GM21367 (cell line): ENCODE results near the gene TMUB2.
A peak's percentile ranks its signal among the peaks of the same experiment; 100 is the strongest.
"Not testable (repeated sequence)": the region's sequence is repeated elsewhere in the genome, so short reads cannot be mapped to it uniquely, and the experiment has no call there.

Source experiments
- ATAC-seq: cut with Tn5 transposase; IDR thresholded peaks from one replicate; pipeline ENCODE4 v1.9.1; 2021; ENCODE audit not compliant: unreplicated experiment

The TMUB2 gene

DNA sequence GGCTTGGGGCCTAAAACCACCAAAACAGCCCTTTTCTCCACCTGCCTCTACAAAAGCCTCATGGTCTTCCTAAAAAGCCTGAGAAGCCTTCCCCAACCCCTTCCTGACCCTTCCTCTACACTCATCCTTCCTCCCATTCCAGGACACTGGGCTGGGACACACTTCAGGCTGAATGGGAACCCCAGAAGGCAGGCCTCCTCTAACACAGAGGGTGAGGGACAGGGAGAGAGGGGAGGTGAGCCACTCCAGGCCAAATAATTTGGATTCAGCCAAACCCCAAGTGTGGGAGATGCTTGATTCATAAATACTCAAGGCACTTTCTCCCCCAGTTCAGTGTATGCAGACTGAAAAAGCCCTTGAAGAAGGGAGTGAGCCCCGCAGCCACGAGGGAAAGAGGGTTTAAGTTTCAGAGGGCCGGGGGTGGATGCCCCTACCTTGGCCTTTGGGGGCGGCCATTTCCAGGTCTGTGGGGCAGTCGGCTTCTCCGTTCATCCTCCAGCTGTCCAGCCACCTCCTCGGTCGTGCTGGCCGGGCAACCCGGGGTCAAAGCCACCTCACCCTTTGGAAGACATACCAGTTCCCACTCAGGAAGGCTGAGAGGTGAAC, 31.1 kb downstream of the TMUB2 start:
- no peak for ATAC-seq

DNA sequence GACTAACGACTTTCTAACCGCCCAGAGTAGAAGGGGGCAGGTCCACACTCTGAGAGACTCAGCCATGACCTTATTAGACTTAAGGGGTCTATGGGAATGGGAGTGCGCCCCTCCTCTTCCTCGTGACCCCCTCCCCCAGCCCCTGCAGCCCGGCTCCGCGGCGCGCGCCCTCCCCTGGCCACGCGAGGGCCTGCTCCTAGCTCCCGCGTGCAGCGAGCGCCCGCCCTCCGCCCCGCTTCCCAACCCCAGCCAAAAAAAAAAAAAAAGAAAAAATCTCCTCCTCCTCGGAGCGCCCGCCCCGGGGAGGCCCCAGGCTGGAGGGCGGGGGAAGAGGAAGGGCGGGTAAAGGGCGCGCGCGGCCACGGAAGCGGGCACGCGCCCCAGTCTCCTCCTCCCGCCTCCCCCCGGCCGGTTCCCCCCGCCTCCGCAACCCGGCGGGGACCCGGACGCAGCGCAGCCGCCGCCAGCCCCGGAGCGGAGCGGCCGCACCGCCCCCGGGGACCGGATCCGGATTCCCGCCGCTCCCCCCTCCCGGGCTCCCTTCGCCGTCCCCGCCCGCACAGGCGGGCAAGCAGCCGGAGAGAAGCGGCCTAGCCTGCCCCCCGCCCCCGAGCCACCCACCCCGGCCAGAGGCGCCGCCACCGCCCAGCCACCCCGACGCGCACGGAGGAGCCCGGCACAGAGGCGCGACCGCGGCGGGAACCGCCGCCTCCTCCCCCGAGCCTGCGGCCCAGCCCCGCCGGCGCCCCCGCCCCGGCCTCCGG, 31.8 kb downstream of the TMUB2 start:
- ATAC-seq: peak; percentile 21

DNA sequence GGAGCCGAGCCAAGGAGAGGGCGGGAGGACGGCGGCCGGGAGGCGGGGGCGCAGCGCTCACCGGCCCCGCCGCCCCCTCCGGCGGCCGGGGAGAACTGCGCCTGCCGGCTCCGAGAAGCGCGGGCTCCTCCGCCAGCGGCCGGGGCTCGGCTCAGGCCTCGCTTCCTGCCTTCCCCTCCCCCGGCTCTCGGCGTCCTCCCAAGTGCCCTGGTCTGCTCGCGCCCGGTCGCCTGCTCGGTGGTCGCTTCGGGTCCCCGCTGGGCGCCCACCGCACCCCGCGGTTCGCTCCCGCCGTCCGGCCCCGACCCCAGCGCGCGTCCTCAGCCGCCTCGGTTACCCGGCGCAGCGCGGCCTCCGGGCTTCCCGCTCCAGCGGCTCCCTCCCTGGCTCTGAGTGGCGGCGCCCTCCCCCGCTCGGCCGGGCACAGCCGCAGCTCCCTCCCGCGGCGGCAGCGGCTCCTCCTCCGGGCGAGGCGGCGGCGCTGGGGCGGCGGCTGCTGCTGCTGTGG, 32.4 kb downstream of the TMUB2 start:
- peak; percentile 20 for ATAC-seq

DNA sequence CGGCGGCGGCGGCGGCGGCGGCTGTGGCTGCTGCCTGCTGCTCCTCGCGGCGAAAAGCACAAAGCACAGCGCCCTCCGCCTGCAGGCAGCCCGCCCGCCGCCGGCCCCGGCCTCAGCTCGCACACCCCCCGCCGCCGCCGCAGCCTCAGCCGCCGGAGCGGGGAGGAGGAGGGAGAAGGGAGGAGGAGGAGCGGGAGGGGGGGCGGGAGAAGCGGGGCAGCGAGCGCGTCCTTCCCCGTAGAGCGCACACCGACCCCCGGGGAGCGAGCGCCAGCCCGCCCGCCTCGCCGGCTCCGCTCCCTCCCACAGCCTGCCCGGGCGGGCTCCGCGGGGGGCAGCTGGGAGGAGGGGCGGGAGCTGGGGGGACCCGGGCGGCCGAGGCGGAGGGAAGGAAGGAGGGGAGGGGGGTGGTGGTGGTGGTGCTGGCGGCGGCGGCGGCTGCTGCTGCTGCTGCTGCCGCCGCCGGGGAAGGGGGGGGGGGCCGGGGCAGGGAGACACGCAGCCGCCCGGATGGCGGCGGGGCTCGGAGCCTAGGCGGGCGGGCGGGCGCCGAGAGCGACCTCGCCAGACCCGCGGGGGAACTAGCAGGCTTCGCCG, 32.9 kb downstream of the TMUB2 start, which contains the start of gene UBTF:
TSS of gene UBTF (minus strand) at position 60 of the 597 bp plus-strand sequence. CDS start 1,446 bp downstream, outside the sequence.
- ATAC-seq: no peak

DNA sequence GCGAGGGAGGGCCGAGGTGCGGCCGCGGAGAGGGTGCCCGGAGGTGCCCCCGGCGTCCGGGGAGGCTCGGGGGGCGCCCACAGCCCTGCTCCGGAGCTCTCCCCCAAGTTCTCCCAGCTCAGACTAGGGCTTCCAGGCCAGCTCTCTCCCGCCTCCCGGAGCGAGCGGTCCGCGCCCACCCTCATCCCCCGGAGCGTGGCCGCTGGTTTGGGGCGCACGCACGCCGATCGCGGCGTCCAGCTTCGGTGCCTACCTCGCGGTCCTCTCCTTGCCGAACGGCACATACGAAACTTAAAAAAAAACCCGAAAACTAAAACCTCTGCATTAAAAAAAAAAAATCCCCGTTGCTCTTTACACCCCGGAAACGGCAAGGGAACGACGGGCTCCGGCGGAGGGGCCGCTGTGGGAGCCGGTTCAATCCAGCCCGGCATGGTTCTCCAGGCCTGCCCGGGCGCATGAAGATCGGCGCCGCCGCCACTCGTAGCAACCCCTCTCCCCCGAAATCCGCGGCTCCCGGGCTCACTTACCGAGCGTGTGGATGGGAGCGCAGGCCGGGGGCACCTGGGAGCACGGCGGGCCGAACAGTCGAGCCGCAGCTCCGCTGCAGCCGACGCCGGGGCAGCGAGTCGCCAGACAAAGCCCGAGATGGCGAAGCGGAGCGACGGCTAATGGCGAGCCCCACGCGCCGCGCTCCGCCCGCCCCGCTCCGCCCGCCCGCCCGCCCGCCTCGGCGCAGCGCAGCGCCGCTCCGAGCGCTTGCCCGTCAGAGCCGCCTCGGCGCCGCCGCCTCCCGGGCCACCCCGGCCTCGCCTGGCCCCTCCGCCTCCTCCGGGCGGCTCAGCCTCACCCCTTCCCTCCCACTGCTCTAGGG, 33.7 kb downstream of the TMUB2 start:
- ATAC-seq: no peak

DNA sequence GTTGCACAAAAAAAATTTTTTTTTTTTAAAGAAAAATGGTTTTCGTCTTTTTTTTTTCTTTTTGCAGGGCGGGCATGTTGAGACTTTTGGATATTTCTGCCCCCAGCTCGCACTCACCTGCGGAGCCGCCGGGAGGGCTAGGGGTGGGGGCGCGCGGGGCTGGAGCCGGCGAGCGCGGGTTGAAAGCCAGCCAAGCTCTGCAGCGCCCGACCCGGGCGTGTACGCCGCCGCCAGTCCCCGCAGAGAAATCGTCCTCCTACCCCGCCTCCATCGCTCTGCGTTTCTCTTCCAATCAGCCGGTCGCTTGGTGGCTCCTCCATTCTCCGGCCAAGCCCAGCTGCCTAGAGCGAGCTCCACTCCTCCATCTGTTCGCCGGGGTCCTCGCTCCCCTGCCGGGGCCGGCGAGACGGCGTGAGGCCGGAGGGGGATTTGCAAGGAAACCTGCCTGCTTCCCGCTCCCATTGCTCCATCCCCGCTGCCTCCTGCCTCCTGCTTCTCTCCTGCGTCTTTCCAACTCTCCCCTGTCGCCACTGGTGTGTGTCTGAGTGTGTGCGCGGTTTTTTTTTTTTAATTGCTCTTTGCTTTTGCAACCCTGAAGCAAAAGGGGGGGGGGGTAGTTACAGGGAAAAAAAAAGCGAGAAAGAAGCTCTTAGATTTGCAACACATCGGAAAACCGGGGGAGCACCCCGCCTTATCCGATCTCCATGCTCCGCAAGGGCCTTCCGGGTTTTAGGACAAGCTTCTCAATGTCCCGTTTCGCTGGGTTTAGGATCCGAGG, 34.5 kb downstream of the TMUB2 start:
- ATAC-seq: no peak

DNA sequence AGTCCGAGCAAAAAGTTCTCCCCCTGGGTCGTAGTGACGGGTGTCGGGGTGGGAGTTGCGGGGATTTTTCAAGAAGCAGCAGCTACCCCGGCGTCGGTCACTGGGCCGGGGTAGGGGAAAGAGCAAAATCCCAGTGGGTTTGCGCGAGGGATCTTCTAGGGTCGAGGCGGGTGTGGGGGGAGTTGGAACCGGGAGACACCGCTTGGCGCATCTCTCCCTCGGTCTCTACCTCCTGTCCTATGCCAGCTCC, 35.0 kb downstream of the TMUB2 start:
- ATAC-seq: no peak

DNA sequence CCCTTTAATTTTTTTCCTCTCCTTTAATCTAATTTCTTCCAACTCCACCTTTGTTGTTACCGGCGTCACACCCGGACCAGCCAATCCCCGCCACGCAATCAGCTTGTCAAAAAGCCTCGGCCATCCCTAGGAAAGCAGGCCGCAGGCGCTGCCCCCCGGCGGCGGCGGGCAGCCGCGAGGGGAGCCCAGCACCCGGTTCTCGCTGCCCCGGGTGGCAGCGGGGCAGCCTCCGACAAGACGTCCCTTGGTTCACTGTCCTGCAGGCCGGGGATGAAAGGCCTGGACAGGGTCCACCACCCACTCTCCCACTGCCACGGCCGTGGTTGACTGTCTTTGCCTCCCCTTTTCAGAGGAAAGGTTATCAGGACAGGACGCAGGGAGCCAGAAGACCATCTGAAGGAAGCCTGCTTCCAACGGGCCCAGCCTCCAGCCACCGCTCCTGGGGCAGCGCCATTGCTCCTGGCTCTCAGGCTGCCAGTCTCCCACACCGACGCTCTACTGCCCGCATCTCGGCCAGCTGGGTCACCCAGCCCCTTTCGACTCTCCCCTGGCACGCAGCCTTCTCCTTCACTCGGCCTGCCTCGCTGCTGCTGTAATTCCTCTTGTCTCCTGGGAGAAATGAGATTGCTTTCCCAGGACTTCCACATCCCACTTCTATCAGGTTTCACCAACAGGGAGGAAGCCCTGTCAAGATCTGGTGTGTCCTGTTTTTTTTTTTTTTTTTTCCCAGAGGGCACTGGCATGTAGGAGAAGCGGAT, 35.5 kb downstream of the TMUB2 start:
- no peak for ATAC-seq

DNA sequence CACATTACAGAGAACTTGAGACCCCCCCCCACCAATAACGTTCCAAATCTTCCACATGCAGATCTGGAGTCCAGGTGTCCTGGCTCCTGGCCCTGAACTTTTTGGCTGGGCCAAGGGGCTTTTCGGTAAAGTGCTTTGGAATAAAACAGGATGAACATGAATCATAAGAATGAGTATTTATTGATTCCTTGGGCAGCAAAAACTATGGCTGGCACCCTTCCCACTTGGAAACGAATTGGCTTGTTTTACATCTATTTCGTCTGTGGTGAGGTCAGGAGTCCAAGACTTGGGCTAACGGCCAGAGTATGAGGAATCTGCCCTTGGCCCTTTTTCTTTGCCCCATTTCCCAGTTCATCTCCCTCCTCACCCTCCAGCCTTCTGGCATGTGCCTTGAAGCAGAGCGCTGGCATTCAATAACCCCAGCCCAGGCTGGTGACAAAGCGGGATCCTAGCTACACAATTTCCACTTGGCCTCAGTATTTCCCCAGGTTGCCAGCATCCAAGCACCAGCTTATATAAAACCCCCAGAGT, 36.8 kb downstream of the TMUB2 start:
- ATAC-seq: no peak

DNA sequence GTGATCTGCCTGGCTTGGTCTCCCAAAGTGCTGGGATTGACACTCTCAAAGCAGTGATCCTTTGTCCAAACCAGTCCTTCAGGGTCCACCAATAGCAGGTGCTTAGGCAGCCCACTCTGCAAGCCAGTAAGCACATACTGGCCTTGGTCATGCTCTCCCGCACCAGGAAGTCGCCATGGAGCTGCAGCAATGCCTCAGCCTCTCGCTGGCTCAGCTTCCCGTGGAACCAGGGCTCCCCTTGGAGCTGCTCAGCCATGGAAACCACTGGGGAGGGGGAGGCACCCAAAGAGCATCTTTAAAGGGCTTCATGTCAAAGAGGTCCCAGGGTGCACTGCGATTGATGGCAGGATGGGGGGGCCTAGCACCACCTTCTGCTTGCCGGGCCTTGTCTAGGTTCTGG, 42.3 kb downstream of the TMUB2 start:
- no peak for ATAC-seq

DNA sequence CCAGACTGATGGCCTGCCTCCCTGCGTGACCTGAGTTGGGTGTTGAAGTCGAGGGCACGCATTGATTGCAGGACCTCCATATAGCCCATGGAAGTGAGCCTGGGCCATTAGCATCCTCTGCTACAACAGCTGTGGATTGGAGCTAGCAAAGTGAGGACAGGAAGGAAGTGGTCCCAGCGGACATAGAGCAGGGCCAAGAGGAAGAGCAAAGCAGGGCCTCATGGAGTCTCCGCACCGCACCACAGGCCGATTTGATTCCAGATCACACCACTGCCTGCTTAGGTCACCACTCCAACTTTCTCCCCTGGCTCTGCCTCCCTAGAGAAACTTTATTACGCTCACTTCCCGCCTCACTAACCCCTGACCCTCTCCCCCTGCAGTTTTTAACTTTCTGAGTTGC, 43.4 kb downstream of the TMUB2 start:
- ATAC-seq: no peak

DNA sequence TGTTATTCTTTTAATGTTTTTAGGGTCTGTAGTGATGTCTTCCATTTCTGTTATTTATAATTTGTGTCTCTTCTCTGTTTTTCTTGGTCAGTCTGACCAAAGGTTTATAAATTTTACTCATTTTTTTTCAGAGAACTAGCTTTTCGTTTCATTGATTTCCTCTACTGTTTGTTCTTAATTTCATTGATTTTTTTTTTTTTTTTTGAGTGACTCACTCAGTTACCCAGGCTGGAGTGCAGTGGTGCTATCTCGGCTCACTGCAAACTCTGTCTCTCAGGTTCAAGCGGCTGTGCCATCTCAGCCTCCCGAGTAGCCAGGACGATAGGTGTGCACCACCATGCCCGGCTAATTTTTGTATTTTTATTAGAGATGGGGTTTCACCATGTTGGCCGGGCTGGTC, 45.3 kb downstream of the TMUB2 start:
- no peak for ATAC-seq

DNA sequence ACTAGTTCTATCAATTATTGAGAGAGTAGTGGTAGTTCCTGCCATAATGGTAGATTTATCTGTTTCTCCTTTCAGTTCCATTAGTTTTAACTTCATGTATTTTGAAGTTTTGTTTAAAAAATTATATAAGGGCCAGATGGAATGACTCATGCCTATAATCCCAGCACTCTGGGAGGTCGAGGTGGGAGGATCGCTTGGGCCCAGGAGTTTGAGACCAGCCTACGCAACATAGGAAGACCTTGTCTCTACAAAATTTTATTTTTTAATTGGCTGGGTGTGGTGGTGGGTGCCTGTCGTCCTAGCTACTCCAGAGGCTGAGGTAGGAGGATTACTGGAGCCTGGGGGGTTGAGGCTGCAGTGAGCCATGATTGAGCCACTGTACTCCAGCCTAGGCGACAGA, 46.8 kb downstream of the TMUB2 start:
- no peak for ATAC-seq

DNA sequence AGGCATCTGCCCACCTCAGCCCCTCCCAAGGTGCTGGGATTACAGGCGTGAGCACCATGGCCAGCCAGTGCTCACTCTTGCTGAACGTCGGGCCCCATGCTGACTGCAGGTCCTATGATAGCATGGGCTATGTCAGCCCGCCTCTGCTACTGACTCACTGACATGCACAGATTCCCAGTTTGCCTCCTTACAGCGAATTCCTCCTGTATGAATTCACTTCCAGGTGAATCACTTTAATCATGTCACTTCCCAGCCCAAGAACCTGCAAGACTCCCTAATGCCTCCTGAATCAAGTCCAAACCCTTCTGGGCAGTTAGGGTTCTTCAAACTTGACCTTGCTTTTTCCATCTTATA, 48.8 kb downstream of the TMUB2 start:
- no peak for ATAC-seq

DNA sequence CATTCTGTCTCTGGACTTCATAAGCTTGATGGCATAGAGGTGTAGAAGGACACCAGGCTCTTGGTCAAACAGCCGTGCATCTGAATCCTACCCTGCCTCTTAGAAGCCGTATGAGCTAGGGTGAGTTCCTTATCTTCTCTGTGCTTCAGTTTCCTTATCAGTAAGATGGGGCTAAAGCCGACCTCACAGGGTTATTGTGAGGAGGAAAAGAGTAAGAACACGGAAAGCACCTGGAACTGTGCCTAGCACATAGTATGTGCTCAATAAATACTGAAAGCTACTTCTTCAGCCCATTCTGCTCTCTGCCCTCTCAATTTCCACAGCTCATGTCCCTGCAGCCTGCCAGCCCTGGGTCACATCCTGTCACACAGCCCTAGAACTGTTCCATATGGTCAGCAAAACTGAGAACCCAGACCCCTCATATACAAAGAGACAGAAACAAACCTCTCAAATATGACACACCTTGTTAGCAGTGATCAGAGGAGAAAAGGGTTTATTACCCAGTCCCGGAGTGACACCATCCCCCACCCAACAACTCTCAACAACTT, 49.7 kb downstream of the TMUB2 start:
- ATAC-seq: no peak

DNA sequence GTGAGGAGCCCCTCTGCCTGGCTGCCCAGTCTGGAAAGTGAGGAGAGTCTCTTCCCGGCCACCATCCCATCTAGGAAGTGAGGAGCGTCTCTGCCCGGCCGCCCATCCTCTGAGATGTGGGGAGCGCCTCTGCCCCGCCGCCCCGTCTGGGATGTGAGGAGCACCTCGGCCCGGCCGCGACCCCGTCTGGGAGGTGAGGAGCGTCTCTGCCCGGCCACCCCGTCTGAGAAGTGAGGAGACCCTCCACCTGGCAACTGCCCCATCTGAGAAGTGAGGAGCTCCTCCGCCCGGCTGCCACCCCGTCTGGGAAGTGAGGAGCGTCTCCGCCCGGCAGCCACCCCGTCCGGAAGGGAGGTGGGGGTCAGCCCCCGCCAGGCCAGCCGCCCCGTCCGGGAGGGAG, 51.1 kb downstream of the TMUB2 start:
- ATAC-seq: not testable (repeated sequence)

DNA sequence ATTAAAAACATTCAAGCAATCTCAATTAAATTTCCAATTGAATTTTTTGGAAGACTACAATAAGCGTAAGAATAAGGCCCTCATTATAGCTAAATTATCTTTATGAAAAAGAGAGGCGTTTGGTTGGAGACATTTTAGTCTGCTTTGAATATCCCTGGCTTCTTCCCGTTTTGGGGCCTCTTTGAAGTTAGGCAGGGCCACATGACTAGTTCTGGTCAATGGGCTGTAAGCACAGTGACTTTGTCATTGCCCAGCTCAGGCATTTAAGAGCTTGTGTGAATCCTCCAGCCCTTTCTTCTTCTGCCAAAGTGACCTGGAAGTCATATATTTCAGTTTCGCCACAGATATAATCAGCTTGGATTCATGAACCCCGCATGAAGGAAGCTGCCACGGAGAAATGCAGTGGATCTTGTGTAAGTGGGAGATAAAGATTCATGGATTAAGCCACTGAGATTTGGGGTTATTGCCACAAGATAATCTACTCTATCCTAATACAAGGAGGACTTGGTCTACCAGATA, 54.4 kb downstream of the TMUB2 start:
- ATAC-seq: no peak
